KOPT-K1 (cell line): ENCODE results near the gene WIPI1.

Source experiments
- H3K27ac ChIP-seq: fragments of 200-600 bp; sonication (generic); 2 replicates; pipeline ENCODE4 v1.5.1; 2016; ENCODE audit warnings: antibody characterized with exemption, mild to moderate bottlenecking, low read depth, low read length; ENCODE audit not compliant: poor library complexity, severe bottlenecking
- H3K36me3 ChIP-seq: fragments of 200-600 bp; sonication (generic); 2 replicates; pipeline ENCODE4 v1.5.1; 2017; ENCODE audit warnings: antibody characterized with exemption, mild to moderate bottlenecking, low read length, moderate library complexity; ENCODE audit not compliant: insufficient read depth
- H3K9me3 ChIP-seq: fragments of 200-600 bp; sonication (generic); 2 replicates; pipeline ENCODE4 v1.5.1; 2017; ENCODE audit warnings: antibody characterized with exemption, low read length, mild to moderate bottlenecking; ENCODE audit not compliant: insufficient read depth, poor library complexity, severe bottlenecking

Gene WIPI1

GRCh38 chr17:68397108-68397536, 60.2 kb downstream of the WIPI1 start:
- peak overlapping the region; percentile 48 for H3K27ac ChIP-seq
- H3K9me3 ChIP-seq, result peaks cover 16% of the 10 kb centered on the region
- peaks cover 12% of the 10 kb centered on the region; the same call in 1 of the 2 replicates for H3K36me3 ChIP-seq

GRCh38 chr17:68396226-68397107, 60.8 kb downstream of the WIPI1 start:
- Histone ChIP-seq H3K9me3 (peaks cover 16% of the 10 kb centered on the region), H3K27ac (peak overlapping the region; percentile 48), H3K36me3 (peaks cover 12% of the 10 kb centered on the region; the same call in 1 of the 2 replicates)

GRCh38 chr17:68394608-68395331, 62.5 kb downstream of the WIPI1 start:
- Histone ChIP-seq H3K9me3 (peaks cover 16% of the 10 kb centered on the region), H3K36me3 (peaks cover 12% of the 10 kb centered on the region; the same call in 1 of the 2 replicates), H3K27ac (no peak overlapping the region)

GRCh38 chr17:68391561-68392268, 65.6 kb downstream of the WIPI1 start:
- H3K27ac ChIP-seq, result no peak overlapping the region
- peaks cover 12% of the 10 kb centered on the region; the same call in 1 of the 2 replicates for H3K36me3 ChIP-seq
- peaks cover 16% of the 10 kb centered on the region for H3K9me3 ChIP-seq

GRCh38 chr17:68390888-68391545, 66.3 kb downstream of the WIPI1 start:
- peaks cover 16% of the 10 kb centered on the region for H3K9me3 ChIP-seq
- no peak overlapping the region for H3K27ac ChIP-seq
- H3K36me3 ChIP-seq, result peaks cover 12% of the 10 kb centered on the region; the same call in 1 of the 2 replicates

- Histone ChIP-seq H3K36me3 (no peaks in the 10 kb centered on the region), H3K9me3 (no peaks in the 10 kb centered on the region), H3K27ac (no peak overlapping the region)
Measured at GRCh38 chr17:68389041-68389440, 68.3 kb downstream of the WIPI1 start.

- Histone ChIP-seq H3K27ac (no peak overlapping the region), H3K36me3 (no peaks in the 10 kb centered on the region), H3K9me3 (no peaks in the 10 kb centered on the region)
Measured at GRCh38 chr17:68387435-68388218, 69.7 kb downstream of the WIPI1 start.

- no peak overlapping the region for H3K27ac ChIP-seq
- H3K36me3 ChIP-seq, result no peaks in the 10 kb centered on the region
- H3K9me3 ChIP-seq, result no peaks in the 10 kb centered on the region
Measured at GRCh38 chr17:68385490-68386215, 71.6 kb downstream of the WIPI1 start.

GRCh38 chr17:68384941-68385340, 72.4 kb downstream of the WIPI1 start:
- Histone ChIP-seq H3K27ac (no peak overlapping the region), H3K36me3 (no peaks in the 10 kb centered on the region), H3K9me3 (no peaks in the 10 kb centered on the region)

- H3K9me3 ChIP-seq, result no peaks in the 10 kb centered on the region
- no peaks in the 10 kb centered on the region for H3K36me3 ChIP-seq
- H3K27ac ChIP-seq, result peak overlapping the region; percentile 57
Measured at GRCh38 chr17:68384471-68384870, 72.8 kb downstream of the WIPI1 start.

GRCh38 chr17:68383443-68384321, 73.6 kb downstream of the WIPI1 start:
- H3K27ac ChIP-seq, result peak overlapping the region; percentile 57
- no peaks in the 10 kb centered on the region for H3K9me3 ChIP-seq

GRCh38 chr17:68383120-68383442, 74.2 kb downstream of the WIPI1 start:
- Histone ChIP-seq H3K9me3 (no peaks in the 10 kb centered on the region), H3K36me3 (no peaks in the 10 kb centered on the region), H3K27ac (peak overlapping the region; percentile 57)

More at GRCh38 chr17:68383443-68384321, 73.6 kb downstream of the WIPI1 start:
- H3K36me3 ChIP-seq, result no peaks in the 10 kb centered on the region
